Lower lobe of right lung (tissue), 2 donors: ENCODE results near the gene XYLT1. TPM values are rescaled to one million over a fixed set of nuclear protein-coding genes. Genes with fewer than 3 reads are reported as not detected.

Source experiments
- ATAC-seq, 2 donors: fragments of 200-7000 bp; cut with Tn5 transposase; one replicate each; pipeline ENCODE4 v1.9.1; 2020 to 2022; ENCODE audit warnings: mild to moderate bottlenecking in 2 of 2, moderate library complexity in 2 of 2
- DNase-seq: peaks from one replicate; pipeline ENCODE4 v3.0.0-alpha.2; 2020
- H3K27ac ChIP-seq: fragments of 200-600 bp; one replicate; pipeline ENCODE4 v1.8.0; 2022
- H3K27me3 ChIP-seq: fragments of 200-600 bp; one replicate; pipeline ENCODE4 v1.8.0; 2022; ENCODE audit warnings: low read depth
- H3K36me3 ChIP-seq: fragments of 200-600 bp; one replicate; pipeline ENCODE4 v1.8.0; 2022; ENCODE audit warnings: mild to moderate bottlenecking
- H3K4me1 ChIP-seq: fragments of 200-600 bp; one replicate; pipeline ENCODE4 v1.8.0; 2022
- H3K4me3 ChIP-seq: fragments of 200-600 bp; one replicate; pipeline ENCODE4 v1.8.0; 2022; ENCODE audit warnings: mild to moderate bottlenecking
- H3K9me3 ChIP-seq: fragments of 200-600 bp; one replicate; pipeline ENCODE4 v1.8.0; 2022
- intact Hi-C: fragments of 100-400 bp; cut with DNase I; formaldehyde crosslinking; loops from one replicate; pipeline ENCODE4 v1.11.0; 2022
- total RNA-seq: library from RNA; stranded (reverse); fragmentation: NEBNext Ultra II Directional; extraction: Animal tissue kit (Norgen Biotek cat#: 25700); gene quantifications from one replicate; pipeline ENCODE4 v1.2.1, GENCODE V29; 2021
- TF ChIP-seq, protein P1 (sequence below): fragments of 200-600 bp; IDR thresholded peaks from one replicate; pipeline ENCODE4 v1.8.0; 2022; ENCODE audit warnings: antibody characterized with exemption, mild to moderate bottlenecking
- donor health status: DM: no; HTN: yes; CAD: no; lungs with severe emphysema.

XYLT1 gene
- total RNA-seq, 1 donor from 2014 or later = 9.0 TPM

DNA sequence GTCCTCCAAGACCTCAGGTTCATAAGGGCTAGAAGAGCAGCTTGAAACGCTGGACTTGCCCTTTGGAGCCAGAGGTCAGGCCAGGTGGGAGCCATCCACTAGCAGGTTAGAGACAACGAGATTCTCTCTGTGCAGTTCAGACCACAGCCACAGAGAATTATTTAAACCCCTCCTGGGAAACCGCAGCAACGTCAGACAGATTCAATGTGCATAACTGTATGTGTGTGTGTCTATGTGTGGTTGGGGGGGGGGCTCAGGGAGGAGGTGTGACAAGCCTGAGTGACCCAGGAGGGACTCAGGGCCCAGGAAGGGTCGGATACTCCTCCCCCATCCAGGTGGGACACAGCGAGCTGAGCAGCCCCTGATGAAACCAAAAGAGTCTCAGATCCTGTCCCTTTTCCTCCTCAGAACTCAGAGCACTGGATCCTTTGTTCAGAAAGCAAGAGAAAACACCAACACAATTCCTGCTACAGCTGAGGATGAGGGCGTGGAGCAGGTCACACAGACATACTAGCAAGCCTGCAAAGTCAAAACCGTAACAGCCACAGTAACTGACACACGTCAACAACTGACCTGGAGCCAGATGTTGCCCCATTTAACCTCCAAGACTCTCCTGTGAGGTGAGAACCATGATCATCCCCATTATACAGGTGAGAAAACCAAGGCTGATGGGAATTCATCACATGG, 66.8 kb downstream of the XYLT1 start:
- DNase-seq (no peak), ATAC-seq (no peak)
- Histone ChIP-seq H3K27ac (no peak overlapping the region), H3K4me1 (peaks cover 5% of the 10 kb centered on the region), H3K9me3 (no peaks in the 10 kb centered on the region), H3K27me3 (no peaks in the 10 kb centered on the region), H3K36me3 (no peaks in the 10 kb centered on the region), H3K4me3 (no peak overlapping the region)
- TF ChIP-seq, protein P1, sequence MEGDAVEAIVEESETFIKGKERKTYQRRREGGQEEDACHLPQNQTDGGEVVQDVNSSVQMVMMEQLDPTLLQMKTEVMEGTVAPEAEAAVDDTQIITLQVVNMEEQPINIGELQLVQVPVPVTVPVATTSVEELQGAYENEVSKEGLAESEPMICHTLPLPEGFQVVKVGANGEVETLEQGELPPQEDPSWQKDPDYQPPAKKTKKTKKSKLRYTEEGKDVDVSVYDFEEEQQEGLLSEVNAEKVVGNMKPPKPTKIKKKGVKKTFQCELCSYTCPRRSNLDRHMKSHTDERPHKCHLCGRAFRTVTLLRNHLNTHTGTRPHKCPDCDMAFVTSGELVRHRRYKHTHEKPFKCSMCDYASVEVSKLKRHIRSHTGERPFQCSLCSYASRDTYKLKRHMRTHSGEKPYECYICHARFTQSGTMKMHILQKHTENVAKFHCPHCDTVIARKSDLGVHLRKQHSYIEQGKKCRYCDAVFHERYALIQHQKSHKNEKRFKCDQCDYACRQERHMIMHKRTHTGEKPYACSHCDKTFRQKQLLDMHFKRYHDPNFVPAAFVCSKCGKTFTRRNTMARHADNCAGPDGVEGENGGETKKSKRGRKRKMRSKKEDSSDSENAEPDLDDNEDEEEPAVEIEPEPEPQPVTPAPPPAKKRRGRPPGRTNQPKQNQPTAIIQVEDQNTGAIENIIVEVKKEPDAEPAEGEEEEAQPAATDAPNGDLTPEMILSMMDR = no peak
- intact Hi-C loops = no loop called here

DNA sequence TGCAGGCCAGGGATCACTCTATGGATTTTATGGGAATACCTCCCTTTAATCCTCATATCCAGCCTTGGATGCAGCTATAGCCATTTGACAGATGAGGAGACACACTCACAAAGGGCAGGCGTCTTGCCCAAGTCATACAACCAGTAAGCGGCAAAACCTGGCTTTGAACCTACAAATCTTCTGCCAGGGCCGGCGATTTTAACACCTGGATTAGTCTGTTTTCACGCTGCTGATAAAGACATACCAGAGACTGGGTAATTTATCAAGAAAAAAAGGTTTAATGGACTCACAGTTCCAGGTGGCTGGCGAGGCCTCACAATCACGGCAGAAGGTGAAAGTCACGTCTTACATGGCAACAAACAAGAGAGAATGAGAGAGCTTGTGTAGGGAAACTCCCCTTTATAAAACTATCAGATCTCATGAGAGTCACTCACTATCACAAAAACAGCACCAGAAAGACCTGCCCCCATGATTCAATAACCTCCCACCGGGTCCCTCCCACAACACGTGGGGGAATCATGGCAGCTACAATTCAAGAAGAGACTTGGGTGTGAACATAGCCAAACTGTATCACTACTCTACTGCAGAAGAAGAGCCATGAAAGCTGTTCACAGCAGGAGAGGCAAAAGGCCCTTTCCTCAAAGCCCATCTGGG, 67.5 kb downstream of the XYLT1 start:
- Histone ChIP-seq H3K4me3 (no peak overlapping the region), H3K27ac (no peak overlapping the region), H3K9me3 (no peaks in the 10 kb centered on the region), H3K4me1 (peaks cover 6% of the 10 kb centered on the region), H3K36me3 (no peaks in the 10 kb centered on the region), H3K27me3 (no peaks in the 10 kb centered on the region)
- DNase-seq (no peak), ATAC-seq (no peak)
- TF ChIP-seq, protein P1 = no peak
- intact Hi-C loops = no loop called here

DNA sequence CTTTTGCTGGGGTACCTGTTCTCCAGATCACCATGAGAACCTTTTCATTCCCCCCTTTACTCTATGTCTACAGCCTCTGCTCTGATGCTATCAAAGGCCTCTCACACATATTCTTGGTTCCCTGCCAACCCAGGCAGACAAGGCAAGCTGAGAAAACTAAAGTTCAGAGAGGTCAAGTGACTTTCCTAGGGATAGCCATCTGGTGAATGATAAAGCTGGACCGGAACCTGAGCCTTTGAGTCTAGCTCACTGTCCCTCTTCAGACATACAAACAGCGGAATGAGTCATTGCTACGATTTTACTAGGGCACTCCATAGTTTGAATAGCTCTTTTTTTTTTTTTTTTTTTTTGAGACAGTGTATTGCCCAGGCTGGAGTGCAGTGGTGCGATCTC, 73.3 kb downstream of the XYLT1 start:
- intact Hi-C loops = no loop called here
- Histone ChIP-seq H3K4me3 (no peak overlapping the region), H3K9me3 (no peaks in the 10 kb centered on the region), H3K4me1 (peaks cover 32% of the 10 kb centered on the region), H3K27ac (peak overlapping the region; percentile 37), H3K36me3 (no peaks in the 10 kb centered on the region), H3K27me3 (no peaks in the 10 kb centered on the region)
- ATAC-seq (peak; percentile 82 to 91), DNase-seq (no peak)
- TF ChIP-seq, protein P1 = no peak

DNA sequence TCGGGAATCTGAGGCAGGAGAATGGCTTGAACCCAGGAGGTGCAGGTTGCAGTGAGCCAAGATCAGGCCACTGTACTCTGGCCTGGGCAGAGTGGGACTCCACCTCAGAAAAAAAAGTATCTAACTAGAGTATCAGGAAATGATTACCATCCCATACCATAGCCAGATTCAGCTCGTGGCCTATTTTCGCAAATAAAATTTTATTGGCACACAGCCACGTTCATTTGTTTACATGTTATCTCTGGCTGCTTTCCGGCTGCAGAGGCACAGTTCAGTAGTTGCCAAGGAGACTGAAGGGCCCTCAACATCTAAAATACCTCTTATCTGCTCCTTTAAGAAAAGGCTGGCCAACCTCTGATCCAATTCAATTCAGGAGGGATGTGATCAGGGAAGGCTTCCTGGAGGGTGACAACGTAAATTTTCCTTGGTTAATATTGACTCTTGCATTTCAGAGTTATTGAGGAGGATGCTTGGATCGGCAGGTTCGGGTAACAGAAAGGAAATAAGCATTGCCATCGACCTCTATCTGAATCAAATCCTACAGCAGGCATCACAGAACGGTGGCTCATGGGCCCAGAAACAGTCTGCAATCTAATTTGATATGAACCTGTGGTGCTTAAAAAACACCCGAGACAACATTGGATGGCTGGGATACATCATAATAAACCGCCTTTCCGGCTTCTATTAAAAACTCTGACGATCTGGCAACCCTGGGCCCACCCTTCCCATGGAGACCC, 73.8 kb downstream of the XYLT1 start:
- intact Hi-C loops = no loop called here
- H3K4me3 ChIP-seq = no peak overlapping the region
- no peaks in the 10 kb centered on the region for H3K36me3 ChIP-seq
- H3K9me3 ChIP-seq = no peaks in the 10 kb centered on the region
- peak overlapping the region; percentile 37 for H3K27ac ChIP-seq
- ATAC-seq (peak; percentile 90 to 93), DNase-seq (no peak)
- TF ChIP-seq, protein P1 = no peak
- H3K27me3 ChIP-seq = no peaks in the 10 kb centered on the region
- H3K4me1 ChIP-seq = peaks cover 32% of the 10 kb centered on the region

DNA sequence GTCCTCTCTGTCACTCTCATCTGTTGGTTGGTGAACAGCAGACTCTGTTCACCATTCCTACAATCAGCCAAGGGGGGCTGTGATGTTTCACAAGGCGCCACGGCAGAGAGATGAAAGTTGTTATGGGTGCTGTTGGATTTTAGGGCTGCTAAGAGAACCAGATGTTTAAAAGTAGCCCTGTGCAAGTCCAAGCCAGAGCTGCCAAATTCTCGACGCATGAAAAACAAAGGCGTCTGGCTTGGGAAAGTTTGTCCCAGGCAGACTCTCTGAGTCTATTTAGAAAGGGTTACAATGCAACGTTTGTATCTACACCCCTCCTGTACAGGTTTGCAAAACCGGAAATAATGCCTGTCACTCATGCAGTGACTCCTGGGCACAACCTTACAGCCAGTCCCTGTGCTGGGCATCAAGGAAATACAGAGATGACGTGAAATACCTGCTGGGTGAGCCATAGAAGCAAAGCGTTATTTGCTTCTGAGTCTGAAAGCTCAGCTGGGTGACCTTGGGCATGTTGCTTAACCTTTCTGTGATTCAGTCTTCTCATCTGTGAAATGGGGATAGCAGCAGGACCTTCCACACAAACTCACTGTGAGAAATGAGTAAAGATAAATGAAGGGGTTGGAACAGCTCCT, 74.8 kb downstream of the XYLT1 start:
- TF ChIP-seq, protein P1 = no peak
- Histone ChIP-seq H3K27me3 (no peaks in the 10 kb centered on the region), H3K4me3 (no peak overlapping the region), H3K4me1 (peaks cover 32% of the 10 kb centered on the region), H3K36me3 (no peaks in the 10 kb centered on the region), H3K27ac (no peak overlapping the region), H3K9me3 (no peaks in the 10 kb centered on the region)
- ATAC-seq (peak; percentile 9 to 17), DNase-seq (no peak)
- intact Hi-C loops = no loop called here
